Lung (tissue), 12 donors: ENCODE results near the gene HSF5. TPM values are rescaled to one million over a fixed set of nuclear protein-coding genes. Genes with fewer than 3 reads are reported as not detected.

Experiments used
- ATAC-seq: fragments of 200-7000 bp; cut with Tn5 transposase; one replicate; pipeline ENCODE4 v1.9.1; 2020; ENCODE audit warnings: moderate number of reproducible peaks; ENCODE audit not compliant: insufficient read depth, low FRiP score
- DNase-seq, 3 donors: peaks; one replicate each; pipeline ENCODE4 v3.0.0-alpha.2; 2013 to 2017
- H3K27ac ChIP-seq, 2 donors: one replicate each; pipeline ENCODE4 v1.5.1; 2013; ENCODE audit warnings: mild to moderate bottlenecking in 2 of 2, moderate library complexity in 2 of 2, control low read depth in 1 of 2, inconsistent platforms in 1 of 2, low read depth in 1 of 2, low read length in 1 of 2
- H3K27me3 ChIP-seq, 3 donors: one replicate each; pipeline ENCODE4 v1.5.1; 2013; ENCODE audit warnings: low read length in 2 of 3; ENCODE audit not compliant: control insufficient read depth in 3 of 3, insufficient read depth in 3 of 3
- H3K36me3 ChIP-seq, 4 donors: one replicate each; pipeline ENCODE4 v1.5.1; 2013; ENCODE audit warnings: low read length in 4 of 4, mild to moderate bottlenecking in 1 of 4, moderate library complexity in 1 of 4; ENCODE audit not compliant: control insufficient read depth in 4 of 4, insufficient read depth in 4 of 4
- H3K4me1 ChIP-seq, 5 donors: one replicate each; pipeline ENCODE4 v1.5.1; 2013; ENCODE audit warnings: low read length in 5 of 5, mild to moderate bottlenecking in 2 of 5, moderate library complexity in 1 of 5; ENCODE audit not compliant: control insufficient read depth in 5 of 5, insufficient read depth in 5 of 5
- H3K4me3 ChIP-seq: one replicate; pipeline ENCODE4 v1.5.1; 2013; ENCODE audit warnings: mild to moderate bottlenecking, control low read depth, moderate library complexity
- H3K9ac ChIP-seq, 2 donors: one replicate each; pipeline ENCODE4 v1.5.1; 2013; ENCODE audit warnings: low read length in 2 of 2, control low read depth in 1 of 2; ENCODE audit not compliant: insufficient read depth in 1 of 2
- H3K9me3 ChIP-seq, 4 donors: one replicate each; pipeline ENCODE4 v1.5.1; 2013; ENCODE audit warnings: low read length in 3 of 4, mild to moderate bottlenecking in 1 of 4, moderate library complexity in 1 of 4; ENCODE audit not compliant: control insufficient read depth in 4 of 4, insufficient read depth in 3 of 4
- CTCF ChIP-seq: IDR thresholded peaks from 2 replicates; pipeline ENCODE4 v1.5.1; 2012; ENCODE audit warnings: mild to moderate bottlenecking; ENCODE audit errors: control extremely low read depth, extremely low read depth
- WGBS, 2 donors: extraction: QIAGEN DNeasy Blood & Tissue Kit; methylation state at CpG; one replicate each; pipeline ENCODE4 v1.1.7; 2013; 5-methylcytosine and 5-hydroxymethylcytosine counted together
- polyA plus RNA-seq, 2 donors: library from polyadenylated mRNA; stranded (reverse); fragments of 200-250 nt; gene quantifications; one replicate each; pipeline ENCODE4 v1.2.1, GENCODE V29; 2013
- total RNA-seq, 2 donors: library from RNA; depleted of rRNA in 1 of 2; stranded (reverse); fragments of >200 nt in 1 of 2; gene quantifications; one replicate each; pipeline ENCODE4 v1.2.1, GENCODE V29; 2014 to 2021
- donor health status: control.
- donor health status: control.
- donor health status: Bipolar disorder and iron deficiency.
- donor health status: healthy.
- donor health status: DM: yes; HTN: yes; CAD: no.

Gene HSF5
- total and polyA plus RNA-seq, 4 donors = 0.02 to 0.17 (median 0.08) TPM

GRCh38 chr17:58468944-58469343 lies 19.3 kb downstream of the HSF5 start:
- Histone ChIP-seq H3K4me3 (no peak overlapping the region), H3K9me3 (no peaks in the 10 kb centered on the region), H3K9ac (no peak overlapping the region), H3K36me3 (no peaks in the 10 kb centered on the region), H3K4me1 (no peaks in the 10 kb centered on the region), H3K27me3 (no peaks in the 10 kb centered on the region), H3K27ac (no peak overlapping the region)
- DNase-seq = no peak
- 73 to 86% methylated on average over 3 of the region's 3 CpGs for WGBS, 2 donors
- TF ChIP-seq CTCF = no peak
- no peak for ATAC-seq

- H3K27me3 ChIP-seq = no peaks in the 10 kb centered on the region
- no peaks in the 10 kb centered on the region for H3K36me3 ChIP-seq
- H3K9ac ChIP-seq = no peak overlapping the region
- ATAC-seq (no peak), DNase-seq (no peak)
- no peak for TF ChIP-seq CTCF
- no peak overlapping the region for H3K4me3 ChIP-seq
- H3K9me3 ChIP-seq = no peaks in the 10 kb centered on the region
- no peaks in the 10 kb centered on the region for H3K4me1 ChIP-seq
- no peak overlapping the region for H3K27ac ChIP-seq
These were observed 32.7 kb downstream of the HSF5 start for GRCh38 chr17:58455491-58455890.

- H3K4me3 ChIP-seq = no peak overlapping the region
- 93 to 100% methylated on average over 1 of the region's 1 CpG for WGBS, 2 donors
- H3K4me1 ChIP-seq = no peaks in the 10 kb centered on the region
- ATAC-seq (no peak), DNase-seq (no peak)
- H3K27me3 ChIP-seq = no peaks in the 10 kb centered on the region
- no peaks in the 10 kb centered on the region for H3K36me3 ChIP-seq
- H3K9ac ChIP-seq = no peak overlapping the region
- TF ChIP-seq CTCF = no peak
- H3K27ac ChIP-seq = no peak overlapping the region
- no peaks in the 10 kb centered on the region for H3K9me3 ChIP-seq
These were observed 35.5 kb downstream of the HSF5 start for GRCh38 chr17:58452738-58453137.
